Dedifferentiated amniotic fluid mesenchymal stem cell (primary cell): ENCODE results near the gene BOLL.
"Not testable (repeated sequence)": the region's sequence is repeated elsewhere in the genome, so short reads cannot be mapped to it uniquely, and the experiment has no call there.

ENCODE experiments used
- DNase-seq: peaks from one replicate; pipeline ENCODE4 v3.0.0-alpha.2; 2016; ENCODE audit errors: extremely low spot score

BOLL gene

GRCh38 chr2:197705912-197706838 lies 78.9 kb downstream of the BOLL start:
- no peak for DNase-seq

- peak; percentile 89 for DNase-seq
Observed at GRCh38 chr2:197705121-197705911, 79.8 kb downstream of the BOLL start, which contains the start of gene MARS2. MARS2 (plus strand) TSS chr2:197705369; CDS start chr2:197705406, 37 bp downstream.

GRCh38 chr2:197704434-197705120 lies 80.5 kb downstream of the BOLL start:
- no peak for DNase-seq

GRCh38 chr2:197700960-197701359 lies 84.2 kb downstream of the BOLL start:
- DNase-seq: no peak

- DNase-seq: not testable (repeated sequence)
Observed at GRCh38 chr2:197699724-197700123, 85.4 kb downstream of the BOLL start.

- not testable (repeated sequence) for DNase-seq
Observed at GRCh38 chr2:197696571-197696970, 88.5 kb downstream of the BOLL start.

GRCh38 chr2:197695971-197696370 lies 89.1 kb downstream of the BOLL start:
- DNase-seq: not testable (repeated sequence)

GRCh38 chr2:197695206-197695605 lies 89.9 kb downstream of the BOLL start:
- not testable (repeated sequence) for DNase-seq

- DNase-seq: no peak
Observed at GRCh38 chr2:197677483-197677882, 107.6 kb downstream of the BOLL start.

GRCh38 chr2:197677056-197677455 lies 108.1 kb downstream of the BOLL start:
- no peak for DNase-seq
